OCI-M2 (cell line): ENCODE results near the gene PFDN5.

Experiments
- DNase-seq: peaks from one replicate; lab custom pipeline; 2025; ENCODE audit not compliant: unreplicated experiment; lab: John Stamatoyannopoulos, UW

PFDN5 gene

DNA sequence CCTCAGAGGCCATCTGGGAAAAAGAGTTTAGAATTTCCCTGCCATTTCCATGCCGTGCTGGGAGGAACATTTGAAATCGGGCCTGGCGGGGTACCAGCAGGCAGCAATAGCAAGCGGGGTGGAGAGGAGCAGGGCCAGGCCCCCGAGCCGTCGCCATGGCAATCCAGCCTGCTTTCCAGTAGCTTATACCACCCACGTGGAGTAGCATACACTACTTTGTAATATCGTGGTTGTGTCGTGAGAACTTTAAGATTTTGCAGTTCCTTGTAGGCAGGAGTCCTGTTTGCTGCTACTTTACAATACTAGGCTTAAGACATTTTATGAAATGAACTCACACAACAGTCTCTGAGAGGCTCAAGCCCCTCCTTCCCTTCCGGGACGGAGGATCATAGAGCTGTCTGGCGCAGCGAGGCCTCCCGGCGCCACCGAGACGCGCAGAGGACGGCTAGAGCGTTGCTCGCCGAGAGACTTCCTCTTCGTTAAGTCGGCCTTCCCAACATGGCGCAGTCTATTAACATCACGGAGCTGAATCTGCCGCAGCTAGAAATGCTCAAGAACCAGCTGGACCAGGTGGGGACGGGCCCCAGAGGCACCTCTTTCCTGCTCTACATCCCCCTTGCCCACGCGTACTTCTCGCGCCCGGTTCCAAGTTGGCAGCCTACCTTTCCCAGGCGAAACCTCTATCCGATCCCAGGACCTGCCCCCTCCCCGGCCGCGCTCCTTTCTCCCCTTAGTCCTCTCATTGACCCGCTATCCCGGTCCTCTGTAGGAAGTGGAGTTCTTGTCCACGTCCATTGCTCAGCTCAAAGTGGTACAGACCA, at the start of gene PFDN5:
TSS of gene PFDN5 (plus strand) at position 473 of the 821 bp plus-strand sequence. CDS start at position 499, 26 bp downstream.
- peak; percentile 58 for DNase-seq

- DNase-seq: peak; percentile 19
Measured at GRCh38 chr12:53251477-53252348, 43.6 kb upstream of the PFDN5 start.

- no peak for DNase-seq
Measured at GRCh38 chr12:53252349-53252916, 42.9 kb upstream of the PFDN5 start.

GRCh38 chr12:53253298-53253697, 42.0 kb upstream of the PFDN5 start:
- no peak for DNase-seq

DNA sequence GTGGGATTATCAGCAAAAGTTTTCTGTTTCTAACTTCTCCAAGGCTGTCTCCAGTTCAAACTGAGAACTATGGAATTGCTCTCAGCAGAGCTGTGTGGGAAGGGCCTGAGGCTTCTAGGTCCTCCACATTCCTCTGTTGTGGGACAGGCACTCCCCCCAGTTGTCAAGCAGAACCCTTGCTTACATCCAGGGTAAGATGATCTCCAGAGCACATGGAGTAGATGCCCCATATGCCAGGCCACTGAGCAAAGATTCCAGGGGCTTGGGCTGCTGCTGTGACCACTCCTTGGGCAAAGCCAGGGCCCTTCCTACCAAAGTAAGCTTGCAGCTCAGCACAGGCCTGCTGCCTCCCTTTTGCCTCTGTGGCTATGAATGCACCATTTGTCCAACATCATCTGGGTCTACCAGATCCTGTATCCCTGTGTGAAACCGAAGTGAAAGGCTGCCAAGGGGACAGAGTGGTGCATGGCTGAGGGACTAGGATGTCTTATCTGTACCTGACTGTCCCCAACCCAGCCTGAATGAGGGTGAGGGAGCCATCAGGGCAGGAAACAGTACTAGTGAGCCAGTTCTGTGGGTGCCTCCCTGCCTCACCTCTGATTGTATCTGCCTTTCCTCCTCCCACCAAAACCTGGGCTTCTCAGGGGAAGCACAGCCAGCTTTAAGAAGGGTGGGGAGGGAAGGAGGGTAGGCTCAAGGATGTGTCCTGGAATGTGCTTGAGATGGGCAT, 40.4 kb upstream of the PFDN5 start:
- no peak for DNase-seq

- DNase-seq: no peak
Measured at GRCh38 chr12:53255996-53256395, 39.3 kb upstream of the PFDN5 start.

- no peak for DNase-seq
Measured at GRCh38 chr12:53258541-53259539, 36.5 kb upstream of the PFDN5 start.

- no peak for DNase-seq
Measured at GRCh38 chr12:53259891-53260290, 35.5 kb upstream of the PFDN5 start.

- DNase-seq: no peak
Measured at GRCh38 chr12:53265783-53266182, 29.6 kb upstream of the PFDN5 start.

- DNase-seq: no peak
Measured at GRCh38 chr12:53267306-53267998, 27.9 kb upstream of the PFDN5 start.

DNA sequence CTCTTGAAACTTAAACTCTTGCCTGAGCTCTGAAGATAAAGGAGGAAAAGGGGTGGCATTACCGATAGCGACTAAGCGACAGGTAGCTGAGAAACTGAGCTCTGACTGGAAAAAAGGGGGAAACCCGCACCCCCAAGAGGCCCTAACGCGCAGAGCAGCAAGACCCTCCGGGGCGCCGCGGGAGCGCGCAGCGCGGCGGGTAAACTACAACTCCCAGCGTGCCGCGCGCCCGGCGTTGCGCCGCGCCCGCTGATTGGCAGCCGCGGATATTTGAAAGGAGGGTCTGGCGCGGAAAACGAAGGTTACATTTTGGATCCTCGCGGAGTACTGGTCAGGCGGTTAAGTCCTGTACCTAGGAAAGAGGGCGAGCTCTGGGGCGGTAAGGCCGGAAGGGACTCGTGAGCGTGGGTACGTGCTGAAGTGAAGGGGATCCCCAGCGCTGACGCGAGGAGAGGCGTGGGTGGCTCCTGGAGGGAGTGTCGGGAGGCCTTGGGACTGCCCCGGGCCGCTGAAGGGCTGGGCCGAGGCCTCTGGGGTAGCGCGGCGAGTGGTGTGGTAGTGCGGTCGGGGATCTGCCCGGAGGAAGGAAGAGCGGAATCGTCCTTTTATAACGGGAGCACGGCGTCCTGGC, 27.2 kb upstream of the PFDN5 start, which contains the start of gene ESPL1:
TSS of gene ESPL1 (plus strand) at position 301 of the 631 bp plus-strand sequence. CDS start 468 bp downstream, outside the sequence.
- DNase-seq: peak; percentile 58

GRCh38 chr12:53268630-53269562, 26.4 kb upstream of the PFDN5 start:
- no peak for DNase-seq

GRCh38 chr12:53274445-53274844, 20.9 kb upstream of the PFDN5 start:
- no peak for DNase-seq

GRCh38 chr12:53276511-53276910, 18.8 kb upstream of the PFDN5 start:
- DNase-seq: no peak

- no peak for DNase-seq
Measured at GRCh38 chr12:53277981-53278380, 17.4 kb upstream of the PFDN5 start.

- DNase-seq: no peak
Measured at GRCh38 chr12:53279283-53279869, 16.0 kb upstream of the PFDN5 start.

GRCh38 chr12:53279888-53280498, 15.3 kb upstream of the PFDN5 start:
- no peak for DNase-seq
